Activated CD4-positive, alpha-beta T cell treated with anti-CD3 and anti-CD28 coated beads for 1 hour (primary cell): ENCODE measurements around the gene HNRNPF.
"Not testable (repeated sequence)": the region's sequence is repeated elsewhere in the genome, so short reads cannot be mapped to it uniquely, and the experiment has no call there.

Source experiments
- DNase-seq: peaks from one replicate; pipeline ENCODE4 v3.0.0-alpha.2; 2020

Gene HNRNPF

GRCh38 chr10:43408710-43409384, at the start of gene HNRNPF:
HNRNPF (minus strand) TSS chr10:43409186; CDS start chr10:43387884, 21,302 bp downstream.
- peak; percentile 90 for DNase-seq

- no peak for DNase-seq
Measured at GRCh38 chr10:43458227-43458626, 49.2 kb upstream of the HNRNPF start.

GRCh38 chr10:43456561-43456960, 47.6 kb upstream of the HNRNPF start:
- not testable (repeated sequence) for DNase-seq

GRCh38 chr10:43454025-43454424, 45.0 kb upstream of the HNRNPF start:
- not testable (repeated sequence) for DNase-seq

GRCh38 chr10:43453266-43453831, 44.4 kb upstream of the HNRNPF start:
- no peak for DNase-seq

- no peak for DNase-seq
Measured at GRCh38 chr10:43452356-43452914, 43.4 kb upstream of the HNRNPF start.

GRCh38 chr10:43448742-43449141, 39.8 kb upstream of the HNRNPF start:
- no peak for DNase-seq

- not testable (repeated sequence) for DNase-seq
Measured at GRCh38 chr10:43446219-43447017, 37.4 kb upstream of the HNRNPF start.

- DNase-seq: no peak
Measured at GRCh38 chr10:43444897-43445466, 36.0 kb upstream of the HNRNPF start.

- DNase-seq: no peak
Measured at GRCh38 chr10:43444323-43444722, 35.3 kb upstream of the HNRNPF start.

- no peak for DNase-seq
Measured at GRCh38 chr10:43440463-43441134, 31.6 kb upstream of the HNRNPF start.

- DNase-seq: no peak
Measured at GRCh38 chr10:43437141-43437870, 28.3 kb upstream of the HNRNPF start.

GRCh38 chr10:43436291-43437140, 27.5 kb upstream of the HNRNPF start, which contains the start of gene ZNF487:
ZNF487 (plus strand) TSS chr10:43437111; CDS start chr10:43475814, 38,703 bp downstream.
- peak; percentile 80 for DNase-seq

GRCh38 chr10:43430926-43431663, 22.1 kb upstream of the HNRNPF start:
- no peak for DNase-seq

- DNase-seq: no peak
Measured at GRCh38 chr10:43427166-43427825, 18.3 kb upstream of the HNRNPF start.

GRCh38 chr10:43426476-43426875, 17.5 kb upstream of the HNRNPF start:
- DNase-seq: not testable (repeated sequence)

GRCh38 chr10:43424416-43424815, 15.4 kb upstream of the HNRNPF start:
- DNase-seq: no peak

GRCh38 chr10:43421944-43422343, 13.0 kb upstream of the HNRNPF start:
- not testable (repeated sequence) for DNase-seq

- no peak for DNase-seq
Measured at GRCh38 chr10:43421519-43421918, 12.5 kb upstream of the HNRNPF start.

- no peak for DNase-seq
Measured at GRCh38 chr10:43421201-43421507, 12.2 kb upstream of the HNRNPF start.
